WERI-Rb-1 (cell line): Measurements from ENCODE around the gene PDZRN3.

Experiments
- DNase-seq: peaks from one replicate; pipeline ENCODE4 v3.0.0-alpha.2; 2020
- H3K27ac ChIP-seq: fragments of 250-450 bp; sonication (Bioruptor Pico); 2 replicates; pipeline ENCODE4 v1.5.1; 2020; ENCODE audit warnings: mild to moderate bottlenecking, moderate library complexity
- H3K27me3 ChIP-seq: fragments of 250-450 bp; sonication (Bioruptor Pico); 2 replicates; pipeline ENCODE4 v1.5.1; 2021; ENCODE audit warnings: mild to moderate bottlenecking, low read depth, moderate library complexity; ENCODE audit not compliant: insufficient read depth, severe bottlenecking
- H3K36me3 ChIP-seq: fragments of 250-450 bp; sonication (Bioruptor Pico); 2 replicates; pipeline ENCODE4 v1.5.1; 2020; ENCODE audit warnings: mild to moderate bottlenecking, moderate library complexity
- H3K4me3 ChIP-seq: 2 replicates; pipeline ENCODE4 v1.5.1; 2011; ENCODE audit warnings: low read depth, mild to moderate bottlenecking, control low read depth, low read length
- H3K9me3 ChIP-seq: fragments of 250-450 bp; sonication (Bioruptor Pico); 2 replicates; pipeline ENCODE4 v1.5.1; 2021; ENCODE audit warnings: mild to moderate bottlenecking, moderate library complexity; ENCODE audit not compliant: severe bottlenecking
- TF ChIP-seq, protein P1 (sequence below): IDR thresholded peaks from 2 replicates; pipeline ENCODE4 v1.5.1; 2011; ENCODE audit warnings: low read depth, mild to moderate bottlenecking, control low read depth, inconsistent platforms, low read length

The PDZRN3 gene

DNA sequence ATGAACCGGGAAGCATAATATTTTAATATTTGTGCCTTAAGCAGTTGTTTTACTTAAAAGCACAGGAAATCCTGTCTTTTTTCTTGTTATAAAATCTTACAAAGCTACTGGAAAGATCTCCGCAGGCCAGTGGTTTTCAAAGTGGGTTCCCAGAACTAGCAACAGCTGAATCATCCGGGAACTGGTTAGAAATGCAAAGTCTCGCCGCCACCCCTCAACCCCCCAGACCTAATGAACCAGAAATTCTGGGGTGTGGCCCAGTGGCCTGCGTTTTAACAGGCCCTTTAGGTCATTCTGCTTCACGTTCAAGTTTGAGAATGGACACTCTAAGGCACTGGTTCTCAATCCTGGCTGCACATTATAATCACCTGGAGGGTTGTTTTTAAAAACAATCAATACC is 74.7 kb downstream of the PDZRN3 start:
- TF ChIP-seq, protein P1, sequence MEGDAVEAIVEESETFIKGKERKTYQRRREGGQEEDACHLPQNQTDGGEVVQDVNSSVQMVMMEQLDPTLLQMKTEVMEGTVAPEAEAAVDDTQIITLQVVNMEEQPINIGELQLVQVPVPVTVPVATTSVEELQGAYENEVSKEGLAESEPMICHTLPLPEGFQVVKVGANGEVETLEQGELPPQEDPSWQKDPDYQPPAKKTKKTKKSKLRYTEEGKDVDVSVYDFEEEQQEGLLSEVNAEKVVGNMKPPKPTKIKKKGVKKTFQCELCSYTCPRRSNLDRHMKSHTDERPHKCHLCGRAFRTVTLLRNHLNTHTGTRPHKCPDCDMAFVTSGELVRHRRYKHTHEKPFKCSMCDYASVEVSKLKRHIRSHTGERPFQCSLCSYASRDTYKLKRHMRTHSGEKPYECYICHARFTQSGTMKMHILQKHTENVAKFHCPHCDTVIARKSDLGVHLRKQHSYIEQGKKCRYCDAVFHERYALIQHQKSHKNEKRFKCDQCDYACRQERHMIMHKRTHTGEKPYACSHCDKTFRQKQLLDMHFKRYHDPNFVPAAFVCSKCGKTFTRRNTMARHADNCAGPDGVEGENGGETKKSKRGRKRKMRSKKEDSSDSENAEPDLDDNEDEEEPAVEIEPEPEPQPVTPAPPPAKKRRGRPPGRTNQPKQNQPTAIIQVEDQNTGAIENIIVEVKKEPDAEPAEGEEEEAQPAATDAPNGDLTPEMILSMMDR = no peak
- no peak overlapping the region for H3K27ac ChIP-seq

DNA sequence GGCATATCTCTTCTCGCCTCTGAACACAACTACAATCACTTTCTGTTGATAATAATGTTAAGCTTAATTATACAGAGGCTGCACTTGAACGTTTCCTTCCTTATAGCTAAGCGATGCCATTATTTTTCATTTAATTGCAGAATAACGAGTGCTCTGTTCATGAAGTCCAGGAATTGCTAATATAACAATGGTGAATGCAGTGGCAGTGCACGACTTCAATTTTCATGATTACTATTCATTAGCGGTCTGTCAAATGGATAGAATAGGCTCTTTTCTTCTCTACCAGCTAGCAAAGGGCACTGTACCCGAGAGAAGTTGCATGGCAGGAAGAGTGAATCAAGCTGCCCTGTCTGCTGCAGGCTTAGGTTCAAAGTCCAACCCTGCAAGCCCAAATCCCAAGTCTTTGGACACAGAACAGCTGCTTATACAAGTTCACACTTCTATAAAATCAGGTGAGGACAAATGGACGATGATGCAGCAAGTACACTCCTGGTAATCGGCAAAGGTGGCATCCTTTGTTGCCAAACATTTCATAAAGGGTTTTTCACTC is 75.6 kb downstream of the PDZRN3 start:
- Histone ChIP-seq H3K27me3 (no peaks in the 10 kb centered on the region), H3K36me3 (no peaks in the 10 kb centered on the region), H3K4me3 (no peak overlapping the region), H3K27ac (no peak overlapping the region), H3K9me3 (no peaks in the 10 kb centered on the region)
- no peak for DNase-seq
- TF ChIP-seq, protein P1 = no peak

More for the DNA sequence above, 74.7 kb downstream of the PDZRN3 start:
- no peak overlapping the region for H3K4me3 ChIP-seq
- no peaks in the 10 kb centered on the region for H3K36me3 ChIP-seq
- no peaks in the 10 kb centered on the region for H3K9me3 ChIP-seq
- no peak for DNase-seq
- no peaks in the 10 kb centered on the region for H3K27me3 ChIP-seq

DNA sequence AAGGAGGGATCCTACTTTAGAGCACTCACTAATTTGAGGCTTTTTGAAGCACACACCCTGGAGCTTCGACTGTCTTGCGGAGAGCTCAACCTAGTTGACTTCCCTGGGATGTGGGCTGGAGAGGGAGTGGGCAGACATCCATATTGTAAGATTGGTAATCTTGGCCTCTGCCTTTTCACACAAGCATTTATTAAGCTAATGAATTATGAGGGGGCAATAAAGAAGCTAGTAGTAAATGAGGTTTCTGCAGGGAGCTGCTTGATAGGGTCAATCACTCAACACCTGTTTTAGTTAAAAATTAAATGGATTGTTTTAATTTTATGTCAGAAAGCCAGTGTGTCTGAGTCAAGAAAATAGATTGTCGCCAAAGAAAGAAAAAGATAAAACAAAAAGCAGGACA is 76.3 kb downstream of the PDZRN3 start:
- Histone ChIP-seq H3K9me3 (no peaks in the 10 kb centered on the region), H3K36me3 (no peaks in the 10 kb centered on the region), H3K27me3 (no peaks in the 10 kb centered on the region), H3K4me3 (no peak overlapping the region), H3K27ac (no peak overlapping the region)
- DNase-seq = no peak
- TF ChIP-seq, protein P1 = no peak

DNA sequence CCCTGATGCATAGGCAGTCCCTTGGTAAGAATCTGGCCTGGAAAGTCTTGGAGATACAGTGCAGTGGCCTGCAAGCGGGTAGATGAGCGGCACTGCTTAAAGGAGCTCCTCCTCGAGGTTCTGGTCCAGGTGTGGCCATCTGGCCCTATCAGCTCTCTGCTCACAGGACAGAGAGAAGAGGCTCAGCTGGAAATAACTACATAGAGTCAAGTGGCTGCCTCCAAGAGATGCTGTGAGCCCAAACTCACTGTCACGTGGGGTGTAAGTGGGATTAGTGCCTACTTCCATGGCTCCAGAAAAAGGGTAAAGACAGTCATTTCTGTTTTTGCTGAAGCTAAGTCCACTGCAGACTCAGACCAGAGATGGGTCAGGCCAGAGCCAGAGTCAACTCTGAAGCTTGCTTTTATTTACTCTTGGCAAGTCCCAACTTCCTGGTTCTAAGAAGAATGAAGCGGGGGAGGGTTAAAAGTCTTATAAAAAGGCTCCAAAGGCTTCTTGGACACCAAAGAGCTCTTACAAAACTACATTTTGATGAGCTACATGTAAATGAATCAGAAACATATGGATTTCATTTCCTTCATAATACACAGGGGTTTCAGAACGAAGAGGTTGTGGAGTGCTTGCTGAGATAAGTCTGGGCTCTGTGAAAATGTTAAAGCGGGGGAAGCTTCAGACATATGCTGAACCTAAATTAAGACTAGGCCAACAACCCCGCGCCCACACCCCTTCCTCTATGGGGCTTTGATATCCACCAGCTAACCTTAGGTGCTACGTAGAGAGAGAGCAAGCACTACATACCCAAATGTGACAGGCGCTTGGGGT is 77.1 kb downstream of the PDZRN3 start:
- Histone ChIP-seq H3K27ac (no peak overlapping the region), H3K4me3 (no peak overlapping the region), H3K36me3 (no peaks in the 10 kb centered on the region), H3K27me3 (no peaks in the 10 kb centered on the region), H3K9me3 (no peaks in the 10 kb centered on the region)
- DNase-seq = no peak
- TF ChIP-seq, protein P1 = no peak

DNA sequence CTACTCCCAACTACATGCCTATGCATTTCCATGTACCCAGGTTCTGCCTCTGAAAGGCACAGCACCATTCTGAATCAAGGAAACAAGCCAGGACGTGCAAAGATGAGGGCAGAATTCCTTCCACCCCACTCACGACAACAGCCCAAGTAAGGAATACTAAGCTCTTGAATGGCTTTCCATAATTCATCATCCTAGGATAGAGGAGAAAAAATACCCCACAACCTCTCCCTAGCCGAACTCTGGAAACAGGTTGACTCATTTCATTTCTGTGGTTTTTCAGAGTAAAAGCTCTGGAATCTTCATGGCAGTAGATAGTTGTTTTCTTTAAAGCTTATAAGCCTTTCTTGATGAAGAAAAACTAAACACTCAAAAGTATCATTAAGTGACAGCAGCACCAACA is 77.8 kb downstream of the PDZRN3 start:
- Histone ChIP-seq H3K4me3 (no peak overlapping the region), H3K27ac (no peak overlapping the region), H3K9me3 (no peaks in the 10 kb centered on the region), H3K36me3 (no peaks in the 10 kb centered on the region), H3K27me3 (no peaks in the 10 kb centered on the region)
- TF ChIP-seq, protein P1 = no peak
- DNase-seq = no peak
